Suprapubic skin (tissue), 4 donors: ENCODE results near the gene RPS6KC1.

Source experiments
- CTCF ChIP-seq, 2 donors: fragments of 200-600 bp in 1 of 2; fragments of 450-650 bp in 1 of 2; sonication (generic) in 1 of 2; IDR thresholded peaks; one replicate each; pipeline ENCODE4 v1.5.1; 2016 to 2019; ENCODE audit warnings: antibody characterized with exemption in 2 of 2, mild to moderate bottlenecking in 1 of 2, moderate library complexity in 1 of 2
- EP300 ChIP-seq: sonication (generic); formaldehyde crosslinking; IDR thresholded peaks from one replicate; pipeline ENCODE4 v1.6.1; 2017; ENCODE audit warnings: antibody characterized with exemption
- POLR2A ChIP-seq, 2 donors: fragments of 450-650 bp; IDR thresholded peaks; one replicate each; pipeline ENCODE4 v1.6.1; 2017; ENCODE audit warnings: antibody characterized with exemption in 2 of 2, mild to moderate bottlenecking in 2 of 2, moderate library complexity in 2 of 2
- POLR2AphosphoS5 ChIP-seq, 3 donors: sonication (generic); formaldehyde crosslinking; IDR thresholded peaks; one replicate each; pipeline ENCODE4 v1.6.1; 2017; ENCODE audit warnings: antibody characterized with exemption in 3 of 3

DNA sequence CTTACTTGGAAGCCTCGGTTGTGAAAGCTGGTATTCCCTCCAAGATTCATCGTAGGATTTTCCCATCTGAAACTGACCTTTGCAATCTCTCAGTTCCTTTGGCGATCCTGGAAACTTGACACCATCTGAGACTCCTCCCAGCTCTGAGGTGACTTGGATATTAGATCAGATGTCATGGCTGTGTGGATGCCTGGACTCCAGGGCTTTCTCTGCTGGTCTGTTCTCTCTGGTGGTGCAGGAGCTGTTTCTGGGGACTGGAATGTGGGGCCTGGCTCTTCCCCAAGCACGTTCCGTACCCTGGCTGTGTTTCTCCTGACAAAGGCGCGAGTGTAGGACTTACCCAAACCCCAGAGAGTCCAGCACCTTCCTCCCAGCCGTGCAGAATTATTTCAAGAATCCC, 252.2 kb downstream of the RPS6KC1 start:
- TF ChIP-seq CTCF (IDR thresholded peaks at IDR 0.05) (no peak), EP300 (no peak), POLR2A (IDR thresholded peaks at IDR 0.05) (no peak), POLR2AphosphoS5 (IDR thresholded peaks at IDR 0.05) (no peak)
